PC-9 (cell line): ENCODE results near the gene GALNT5.

Experiments
- CTCF ChIP-seq: fragments of 200-600 bp; sonication (generic); conservative IDR thresholded peaks from 2 replicates; pipeline ENCODE4 v1.6.1; 2017; ENCODE audit warnings: mixed run types, antibody characterized with exemption, mild to moderate bottlenecking, moderate library complexity
- EZH2 ChIP-seq: fragments of 200-600 bp; sonication (generic); IDR thresholded peaks from 2 replicates; pipeline ENCODE4 v1.8.0; 2017; ENCODE audit warnings: antibody characterized with exemption, low read depth

DNA sequence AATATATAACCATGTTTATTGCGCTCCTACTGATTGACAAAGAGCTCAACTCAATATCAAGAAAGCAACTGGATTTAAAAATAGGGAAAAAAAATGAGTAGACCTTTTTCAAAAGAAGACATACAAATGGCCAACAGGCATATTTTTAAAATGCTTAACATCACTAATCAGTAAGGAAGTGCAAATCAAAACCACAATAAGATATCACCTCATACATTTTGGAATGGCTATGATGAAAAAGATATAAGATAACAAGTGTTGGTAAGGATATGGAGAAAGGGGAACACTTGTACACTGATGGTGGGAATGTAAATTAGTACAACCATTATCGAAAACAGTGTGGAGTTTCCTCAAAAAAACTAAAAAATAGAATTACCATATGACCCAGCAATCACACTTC is 5.6 kb upstream of the GALNT5 start:
- TF ChIP-seq CTCF, result no peak
- no peak for TF ChIP-seq EZH2
